Adrenal gland (tissue), 12 donors: ENCODE data around the gene GAN. TPM values are rescaled to one million over a fixed set of nuclear protein-coding genes. Genes with fewer than 3 reads are reported as not detected.
"Not testable (repeated sequence)": the region's sequence is repeated elsewhere in the genome, so short reads cannot be mapped to it uniquely, and the experiment has no call there.

ENCODE experiments used
- DNase-seq, 7 donors: peaks; one replicate each; pipeline ENCODE4 v3.0.0-alpha.2; 2019 to 2020
- H3K27ac ChIP-seq, 5 donors: fragments of 200-600 bp; sonication (generic) in 4 of 5; 1 replicate in 3 of 5; 2 replicates in 2 of 5; pipeline versions ENCODE4 v1.5.1 to v1.8.0; 2016 to 2020; ENCODE audit warnings: mild to moderate bottlenecking in 1 of 5
- H3K27me3 ChIP-seq: fragments of 200-600 bp; 2 replicates; pipeline ENCODE4 v1.8.0; 2021
- H3K36me3 ChIP-seq, 2 donors: fragments of 200-600 bp; replicated peaks in 1 of 2; 1 replicate in 1 of 2; 2 replicates in 1 of 2; pipeline versions ENCODE4 v1.5.1 to v1.8.0; 2018 to 2022
- H3K4me1 ChIP-seq, 2 donors: fragments of 200-600 bp; replicated peaks in 1 of 2; 1 replicate in 1 of 2; 2 replicates in 1 of 2; pipeline versions ENCODE4 v1.5.1 to v1.8.0; 2018 to 2021
- H3K4me3 ChIP-seq, 4 donors: fragments of 200-600 bp; sonication (generic) in 3 of 4; one replicate each; pipeline ENCODE4 v1.5.1; 2016 to 2018
- H3K9me3 ChIP-seq, 3 donors: fragments of 200-600 bp; sonication (generic) in 1 of 3; replicated peaks in 1 of 3; 1 replicate in 2 of 3; 2 replicates in 1 of 3; pipeline versions ENCODE4 v1.5.1 to v1.8.0; 2016 to 2021
- CTCF ChIP-seq, 6 experiments: fragments of 450-650 bp in 4 of 6; fragments of 200-600 bp in 2 of 6; sonication (generic) in 1 of 6; IDR thresholded peaks; 1 replicate in 5 of 6; 2 replicates in 1 of 6; pipeline versions ENCODE4 v1.5.1 to v1.8.0; 2016 to 2021; ENCODE audit warnings: antibody characterized with exemption in 6 of 6, mild to moderate bottlenecking in 2 of 6, moderate library complexity in 1 of 6
- POLR2A ChIP-seq, 2 donors: fragments of 450-650 bp; IDR thresholded peaks; one replicate each; pipeline ENCODE4 v1.6.1; 2017; ENCODE audit warnings: antibody characterized with exemption in 2 of 2, mild to moderate bottlenecking in 2 of 2, moderate library complexity in 1 of 2
- WGBS, 4 donors: extraction: QIAGEN DNeasy Blood & Tissue Kit in 2 of 4; methylation state at CpG; one replicate each; pipeline versions ENCODE4 v1.1.5 to v1.1.7; 2013 to 2017; 5-methylcytosine and 5-hydroxymethylcytosine counted together
- intact Hi-C, 2 donors: fragments of 100-400 bp; cut with DNase I; formaldehyde crosslinking; loops; one replicate each; pipeline versions ENCODE4 v1.14.1 to v1.15.0; 2022 to 2023
- polyA plus RNA-seq, 3 donors: library from polyadenylated mRNA; stranded (reverse); fragments of 200-250 nt in 2 of 3; fragments of 350-450 nt in 1 of 3; fragmentation: Illumina TruSeq in 1 of 3; extraction: RNeasy Lipid Tissue Mini Kit (QIAGEN cat#74804) in 1 of 3; gene quantifications; one replicate each; pipeline ENCODE4 v1.2.3, GENCODE V29; 2013 to 2014
- total RNA-seq, 9 donors: library from RNA; depleted of rRNA in 4 of 9; stranded (reverse); fragments of >200 nt in 4 of 9; fragments of 120-200 nt in 1 of 9; fragmentation: NEBNext Ultra II Directional in 1 of 9; extraction: Animal tissue kit (Norgen Biotek cat#: 25700) in 1 of 9; gene quantifications; one replicate each; pipeline versions ENCODE4 v1.1.0 to v1.2.4, GENCODE V29; 2013 to 2023
- donor health status: healthy with polysubstance abuse.
- donor health status: Bipolar disorder and iron deficiency.
- donor health status: DM: yes; HTN: yes; CAD: no.
- donor health status: DM: no; HTN: no; CAD: no.
- donor health status: DM: no; HTN: no; CAD: no.
- donor health status: DM: yes; HTN: yes; CAD: no.

Gene GAN
- total and polyA plus RNA-seq, 12 donors: 1.0 to 7.5 (median 3.8) TPM

- TF ChIP-seq CTCF (IDR thresholded peaks at IDR 0.05): no peak
- TF ChIP-seq POLR2A (IDR thresholded peaks at IDR 0.05): no peak
- H3K36me3 ChIP-seq: no peaks in the 10 kb centered on the region
- H3K4me3 ChIP-seq: no peak overlapping the region
- H3K9me3 ChIP-seq: no peaks in the 10 kb centered on the region
- no peaks in the 10 kb centered on the region for H3K4me1 ChIP-seq
- 92 to 96% (median 94%) methylated on average over 9 of the region's 9 CpGs for WGBS, 4 donors
- no peak overlapping the region for H3K27ac ChIP-seq
- intact Hi-C loops: no loop called here
- DNase-seq: no peak
- H3K27me3 ChIP-seq: no peaks in the 10 kb centered on the region
These were observed 105.0 kb downstream of the GAN start for GRCh38 chr16:81419806-81420205.

- Histone ChIP-seq H3K27ac (no peak overlapping the region), H3K4me1 (no peaks in the 10 kb centered on the region), H3K36me3 (no peaks in the 10 kb centered on the region), H3K9me3 (no peaks in the 10 kb centered on the region), H3K4me3 (no peak overlapping the region), H3K27me3 (no peaks in the 10 kb centered on the region)
- no peak for TF ChIP-seq CTCF (IDR thresholded peaks at IDR 0.05)
- no peak for TF ChIP-seq POLR2A (IDR thresholded peaks at IDR 0.05)
- intact Hi-C loops: no loop called here
- DNase-seq: no peak
- WGBS, 4 donors: 88 to 96% (median 91%) methylated on average over 2 of the region's 2 CpGs
These were observed 106.4 kb downstream of the GAN start for GRCh38 chr16:81421126-81421525.

GRCh38 chr16:81421536-81421935 lies 106.8 kb downstream of the GAN start:
- H3K27ac ChIP-seq: no peak overlapping the region
- H3K9me3 ChIP-seq: no peaks in the 10 kb centered on the region
- H3K27me3 ChIP-seq: no peaks in the 10 kb centered on the region
- 86 to 91% (median 90%) methylated on average over 11 of the region's 11 CpGs for WGBS, 4 donors
- TF ChIP-seq CTCF (IDR thresholded peaks at IDR 0.05) (no peak), POLR2A (IDR thresholded peaks at IDR 0.05) (no peak)
- H3K4me3 ChIP-seq: no peak overlapping the region
- H3K4me1 ChIP-seq: no peaks in the 10 kb centered on the region
- no peaks in the 10 kb centered on the region for H3K36me3 ChIP-seq
- intact Hi-C loops: no loop called here
- DNase-seq: no peak

- 87 to 97% (median 92%) methylated on average over 6 to 7 of the region's 7 CpGs for WGBS, 4 donors
- intact Hi-C loops, H3K4me1 ChIP-seq, H3K27ac ChIP-seq, H3K27me3 ChIP-seq, H3K36me3 ChIP-seq, DNase-seq, H3K4me3 ChIP-seq, H3K9me3 ChIP-seq: not testable (repeated sequence)
These were observed 107.4 kb downstream of the GAN start for GRCh38 chr16:81422153-81422552.

- H3K4me1 ChIP-seq: no peaks in the 10 kb centered on the region
- H3K27ac ChIP-seq: no peak overlapping the region
- H3K36me3 ChIP-seq: no peaks in the 10 kb centered on the region
- H3K4me3 ChIP-seq: no peak overlapping the region
- TF ChIP-seq POLR2A (IDR thresholded peaks at IDR 0.05) (no peak), CTCF (IDR thresholded peaks at IDR 0.05) (no peak)
- no peaks in the 10 kb centered on the region for H3K9me3 ChIP-seq
- DNase-seq: no peak
- 16 to 35% (median 25%) methylated on average over 1 of the region's 1 CpG for WGBS, 4 donors
- intact Hi-C loops: no loop called here
- no peaks in the 10 kb centered on the region for H3K27me3 ChIP-seq
These were observed 110.0 kb downstream of the GAN start for GRCh38 chr16:81424771-81425170.
